Gastroesophageal sphincter (tissue), 3 donors: ENCODE data around the gene LHX6.

Experiments
- CTCF ChIP-seq, 4 experiments: fragments of 200-600 bp in 2 of 4; fragments of 450-650 bp in 2 of 4; sonication (generic) in 1 of 4; IDR thresholded peaks; one replicate each; pipeline ENCODE4 v1.5.1; 2017 to 2019; ENCODE audit warnings: antibody characterized with exemption in 4 of 4, mild to moderate bottlenecking in 2 of 4, moderate library complexity in 2 of 4
- EP300 ChIP-seq: sonication (generic); formaldehyde crosslinking; IDR thresholded peaks from one replicate; pipeline ENCODE4 v1.6.1; 2017; ENCODE audit warnings: antibody characterized with exemption, mild to moderate bottlenecking
- POLR2A ChIP-seq, 2 donors: fragments of 450-650 bp; IDR thresholded peaks; one replicate each; pipeline ENCODE4 v1.6.1; 2017; ENCODE audit warnings: antibody characterized with exemption in 2 of 2, mild to moderate bottlenecking in 2 of 2, moderate library complexity in 1 of 2

- TF ChIP-seq CTCF (IDR thresholded peaks at IDR 0.05) (no peak), POLR2A (IDR thresholded peaks at IDR 0.05) (no peak), EP300 (no peak)
These were observed 19.3 kb downstream of the LHX6 start for GRCh38 chr9:122209451-122209850.
